HepG2 (cell line): ENCODE data around the gene IER2. TPM values are rescaled to one million over a fixed set of nuclear protein-coding genes. Genes with fewer than 3 reads are reported as not detected.

Experiments used
- BCL6 ChIP-seq: IDR thresholded peaks from 2 replicates; pipeline ENCODE4 v1.6.1; 2016; ENCODE audit warnings: missing genetic modification reagents, missing compliant biosample characterization
- BRD4 ChIP-seq: sonication (generic); formaldehyde crosslinking; IDR thresholded peaks from 2 replicates; pipeline ENCODE4 v1.4.0; 2020; ENCODE audit warnings: missing genetic modification reagents
- ETV5 ChIP-seq: IDR thresholded peaks from 2 replicates; pipeline ENCODE4 v1.6.1; 2018; ENCODE audit warnings: missing biosample characterization, missing genetic modification reagents, inconsistent platforms, borderline replicate concordance
- GPBP1L1 ChIP-seq: sonication (generic); formaldehyde crosslinking; IDR thresholded peaks from 2 replicates; pipeline ENCODE4 v1.5.0; 2020; ENCODE audit warnings: mild to moderate bottlenecking, missing genetic modification reagents
- HOXA5 ChIP-seq: sonication (generic); formaldehyde crosslinking; IDR thresholded peaks from 2 replicates; pipeline ENCODE4 v1.4.0; 2020; ENCODE audit warnings: missing genetic modification reagents
- KLF12 ChIP-seq: sonication (generic); formaldehyde crosslinking; IDR thresholded peaks from 2 replicates; pipeline ENCODE4 v1.4.0; 2020; ENCODE audit warnings: missing genetic modification reagents, borderline replicate concordance
- KLF16 ChIP-seq, 2 experiments: sonication (generic) in 1 of 2; formaldehyde crosslinking in 1 of 2; IDR thresholded peaks; 2 replicates each; pipeline versions ENCODE4 v1.6.1 to v1.8.0; 2016 to 2023; ENCODE audit warnings: missing genetic modification reagents in 2 of 2, missing compliant biosample characterization in 1 of 2
- MED13 ChIP-seq: sonication (generic); formaldehyde crosslinking; IDR thresholded peaks from 2 replicates; pipeline ENCODE4 v1.5.0; 2020; ENCODE audit warnings: missing genetic modification reagents
- MYC ChIP-seq: sonication (generic); formaldehyde crosslinking; IDR thresholded peaks from 2 replicates; pipeline ENCODE4 v1.9.0; 2021; ENCODE audit warnings: missing genetic modification reagents, borderline replicate concordance
- NCOR1 ChIP-seq: fragments of 200-600 bp; sonication (generic); IDR thresholded peaks from 2 replicates; pipeline ENCODE4 v1.7.0; 2017; ENCODE audit warnings: antibody characterized with exemption, low read length, borderline replicate concordance
- NRL ChIP-seq: sonication (generic); formaldehyde crosslinking; IDR thresholded peaks from 2 replicates; pipeline ENCODE4 v1.5.0; 2020; ENCODE audit warnings: missing genetic modification reagents, mild to moderate bottlenecking, moderate library complexity, borderline replicate concordance
- POGK ChIP-seq: sonication (generic); formaldehyde crosslinking; conservative IDR thresholded peaks from 2 replicates; pipeline ENCODE4 v1.8.0; 2022; ENCODE audit warnings: mild to moderate bottlenecking, moderate library complexity, missing genetic modification reagents
- RXRA ChIP-seq: sonication (generic); formaldehyde crosslinking; IDR thresholded peaks from 2 replicates; pipeline ENCODE4 v1.5.1; 2020; ENCODE audit warnings: missing genetic modification reagents
- SP140L ChIP-seq: sonication (generic); formaldehyde crosslinking; IDR thresholded peaks from 2 replicates; pipeline ENCODE4 v1.4.0; 2020; ENCODE audit warnings: missing genetic modification reagents, borderline replicate concordance
- SP2 ChIP-seq: sonication (generic); formaldehyde crosslinking; IDR thresholded peaks from 2 replicates; pipeline ENCODE4 v1.5.1; 2020; ENCODE audit warnings: mild to moderate bottlenecking, missing genetic modification reagents
- SPEN ChIP-seq: sonication (generic); formaldehyde crosslinking; IDR thresholded peaks from 2 replicates; pipeline ENCODE4 v1.5.1; 2020; ENCODE audit warnings: low read depth, mild to moderate bottlenecking, missing genetic modification reagents
- XRCC5 ChIP-seq: fragments of 200-400 bp; formaldehyde crosslinking; optimal IDR thresholded peaks from 2 replicates; pipeline ENCODE3; 2017; ENCODE audit warnings: mild to moderate bottlenecking, low read length
- ZNF34 ChIP-seq: sonication (generic); formaldehyde crosslinking; IDR thresholded peaks from 2 replicates; pipeline ENCODE4 v1.4.0; 2020; ENCODE audit warnings: mild to moderate bottlenecking, missing genetic modification reagents, borderline replicate concordance
- polyA plus RNA-seq, 8 experiments: library from polyadenylated mRNA; depleted of rRNA in 3 of 8; stranded (reverse) in 7 of 8; unstranded in 1 of 8; fragments of >200 nt; fragmentation: Illumina TruSeq in 4 of 8; extraction: Trizol in 4 of 8; gene quantifications; 2 replicates each; pipeline versions ENCODE4 v1.2.1 to v1.2.3, GENCODE V29; 2011 to 2016; ENCODE audit warnings: low read depth in 4 of 8, missing spikeins in 1 of 8, mixed read lengths in 1 of 8; ENCODE audit not compliant: insufficient read depth in 1 of 8
- total RNA-seq, 5 experiments: library from RNA; depleted of rRNA; stranded (reverse); fragments of >200 nt; fragmentation: Illumina TruSeq; extraction: Trizol; gene quantifications; 2 replicates each; pipeline ENCODE4 v1.2.3, GENCODE V29; 2016; ENCODE audit warnings: low read depth in 1 of 5
- TF ChIP-seq, protein P1 (sequence below): sonication (generic); formaldehyde crosslinking; IDR thresholded peaks from 2 replicates; pipeline ENCODE4 v1.5.1; 2020; ENCODE audit warnings: mild to moderate bottlenecking, missing genetic modification reagents, borderline replicate concordance

IER2 gene
- total and polyA plus RNA-seq, 2 of the 13 experiments (the other 11 are each of a cell fraction or from before 2014, with no cell fraction given): 10.1 to 14.3 TPM

DNA sequence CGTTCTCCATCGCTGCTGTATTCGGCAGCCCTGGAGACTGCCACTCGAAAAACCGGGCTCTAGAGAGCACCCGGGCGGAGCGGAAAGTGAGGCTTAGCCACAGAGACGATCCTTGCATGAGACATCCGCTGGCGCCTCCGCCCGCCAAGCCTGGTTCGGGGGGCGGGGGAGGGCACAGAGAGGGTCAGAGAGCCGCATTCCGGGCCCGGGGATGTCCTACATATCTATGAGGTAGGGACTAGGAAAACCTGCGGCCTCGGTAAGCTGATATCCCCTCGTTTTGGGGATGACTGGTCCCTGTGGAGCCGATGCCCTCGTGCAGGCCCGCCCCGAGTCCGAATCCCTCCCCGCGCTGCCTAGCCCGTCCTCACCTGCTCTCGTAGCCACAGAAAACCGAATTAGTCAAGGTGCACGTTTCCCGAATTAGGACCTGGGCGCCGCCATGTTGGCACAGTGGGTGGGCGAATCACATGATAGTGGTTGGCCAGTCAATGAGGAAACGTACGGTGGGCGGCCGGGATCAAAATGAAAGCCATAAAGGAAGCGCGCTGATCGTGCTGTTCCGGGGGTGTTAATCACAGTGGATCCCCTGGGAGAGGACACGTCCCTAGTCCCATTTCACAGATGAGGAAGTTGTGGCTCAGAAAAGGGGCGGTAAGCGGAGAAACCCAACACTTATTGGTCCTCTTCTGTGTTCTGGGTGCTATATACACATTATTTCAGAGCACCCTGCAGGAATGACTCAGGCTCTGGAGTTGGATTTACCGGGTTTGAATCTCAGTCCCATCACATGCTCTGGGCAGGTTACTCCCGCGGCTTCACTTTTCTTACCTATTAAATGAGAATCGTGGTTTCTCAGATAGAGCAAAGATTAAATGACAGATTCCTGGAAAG, 33.7 kb upstream of the IER2 start, which contains the start of gene TRMT1 (continued):
- TF ChIP-seq SP140L (CRISPR knock-in tag): no peak; the same call in 1 of the 2 replicates
- TF ChIP-seq BCL6 (CRISPR knock-in tag): peak; percentile 48
- 0 out of 2 replicates have a peak, but pooled peaks have one; percentile 44 for TF ChIP-seq HOXA5
- 0 out of 2 replicates have a peak, but pooled peaks have one; percentile 62 for TF ChIP-seq KLF12 (CRISPR knock-in tag)
- peak; percentile 39; the same call in 1 of the 2 replicates for TF ChIP-seq NCOR1
- peak in 1 of 2 experiments; percentile 65; a peak in 2 of 4 replicates for TF ChIP-seq KLF16 (CRISPR knock-in tag; IDR thresholded peaks at IDR 0.05)
- peak; percentile 75; the same call in 1 of the 2 replicates for TF ChIP-seq ZNF34 (CRISPR knock-in tag)
- peak; percentile 72 for TF ChIP-seq MED13 (CRISPR knock-in tag)
- peak; percentile 66 for TF ChIP-seq XRCC5
- TF ChIP-seq GPBP1L1: no peak
- peak; percentile 87 for TF ChIP-seq SPEN
- TF ChIP-seq, protein P1, sequence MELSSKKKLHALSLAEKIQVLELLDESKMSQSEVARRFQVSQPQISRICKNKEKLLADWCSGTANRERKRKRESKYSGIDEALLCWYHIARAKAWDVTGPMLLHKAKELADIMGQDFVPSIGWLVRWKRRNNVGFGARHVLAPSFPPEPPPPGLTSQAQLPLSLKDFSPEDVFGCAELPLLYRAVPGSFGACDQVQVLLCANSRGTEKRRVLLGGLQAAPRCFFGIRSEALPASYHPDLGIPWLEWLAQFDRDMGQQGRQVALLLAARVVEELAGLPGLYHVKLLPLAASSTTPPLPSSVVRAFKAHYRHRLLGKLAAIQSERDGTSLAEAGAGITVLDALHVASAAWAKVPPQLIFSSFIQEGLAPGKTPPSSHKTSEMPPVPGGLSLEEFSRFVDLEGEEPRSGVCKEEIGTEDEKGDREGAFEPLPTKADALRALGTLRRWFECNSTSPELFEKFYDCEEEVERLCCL (CRISPR knock-in tag): no peak
- TF ChIP-seq SP2 (CRISPR knock-in tag): no peak
- 0 out of 2 replicates have a peak, but pooled peaks have one; percentile 37 for TF ChIP-seq NRL (CRISPR knock-in tag)
- peak; percentile 96 for TF ChIP-seq MYC (CRISPR knock-in tag)
- TF ChIP-seq BRD4 (CRISPR knock-in tag): peak; percentile 88; the same call in 1 of the 2 replicates
- TF ChIP-seq POGK (CRISPR knock-in tag): peak; percentile 46; the same call in 1 of the 2 replicates
- peak; percentile 21; the same call in 1 of the 2 replicates for TF ChIP-seq RXRA (CRISPR knock-in tag)
- peak; percentile 53; the same call in 1 of the 2 replicates for TF ChIP-seq ETV5 (CRISPR knock-in tag)
